Transverse colon (tissue), 4 donors: ENCODE measurements around the gene PIGX. TPM values are rescaled to one million over a fixed set of nuclear protein-coding genes. Genes with fewer than 3 reads are reported as not detected.

Experiments used
- DNase-seq: peaks from one replicate; pipeline ENCODE4 v3.0.0-alpha.2; 2019
- H3K27ac ChIP-seq, 4 donors: fragments of 200-600 bp; sonication (generic); 2 replicates each; pipeline ENCODE4 v1.5.1; 2016 to 2018; ENCODE audit warnings: inconsistent platforms in 4 of 4
- H3K27me3 ChIP-seq: fragments of 200-600 bp; sonication (generic); 2 replicates; pipeline ENCODE4 v1.5.1; 2017; ENCODE audit warnings: inconsistent platforms
- H3K36me3 ChIP-seq, 4 donors: fragments of 200-600 bp; sonication (generic); 2 replicates each; pipeline ENCODE4 v1.5.1; 2017 to 2019; ENCODE audit warnings: inconsistent platforms in 4 of 4
- H3K4me1 ChIP-seq, 4 donors: fragments of 200-600 bp; sonication (generic); 2 replicates each; pipeline ENCODE4 v1.5.1; 2017 to 2020; ENCODE audit warnings: inconsistent platforms in 4 of 4
- H3K4me3 ChIP-seq, 4 donors: fragments of 200-600 bp; sonication (generic); 1 replicate in 1 of 4; 2 replicates in 3 of 4; pipeline versions ENCODE4 v1.5.1 to v1.6.1; 2017 to 2019; ENCODE audit warnings: inconsistent platforms in 4 of 4
- H3K9me3 ChIP-seq, 2 donors: fragments of 200-600 bp; sonication (generic); 2 replicates each; pipeline ENCODE4 v1.5.1; 2017 to 2019; ENCODE audit warnings: inconsistent platforms in 2 of 2
- CTCF ChIP-seq, 5 experiments: fragments of 200-600 bp in 3 of 5; fragments of 450-650 bp in 2 of 5; sonication (generic) in 3 of 5; IDR thresholded peaks; 1 replicate in 2 of 5; 2 replicates in 3 of 5; pipeline ENCODE4 v1.5.1; 2016 to 2017; ENCODE audit warnings: antibody characterized with exemption in 5 of 5, inconsistent platforms in 3 of 5, mild to moderate bottlenecking in 2 of 5, moderate library complexity in 1 of 5
- EP300 ChIP-seq: sonication (generic); formaldehyde crosslinking; IDR thresholded peaks from one replicate; pipeline ENCODE4 v1.6.1; 2017; ENCODE audit warnings: antibody characterized with exemption, low read depth
- POLR2A ChIP-seq: fragments of 450-650 bp; IDR thresholded peaks from one replicate; pipeline ENCODE4 v1.6.1; 2016; ENCODE audit warnings: antibody characterized with exemption, mild to moderate bottlenecking, moderate library complexity
- POLR2AphosphoS5 ChIP-seq, 3 donors: sonication (generic); formaldehyde crosslinking; IDR thresholded peaks; one replicate each; pipeline ENCODE4 v1.6.1; 2016; ENCODE audit warnings: antibody characterized with exemption in 3 of 3
- WGBS, 2 donors: methylation state at CpG; one replicate each; pipeline ENCODE4 v1.1.5; 2018; ENCODE audit warnings: low coverage in 1 of 2; 5-methylcytosine and 5-hydroxymethylcytosine counted together
- in situ Hi-C, 4 donors: fragments of 200-750 bp; cut with MboI; loops; one replicate each; pipeline versions ENCODE4 v1.15.0 to v1.15.1; 2017; ENCODE audit warnings: low sequenced_read_pairs in 3 of 4, low pct_ligation_motif_present in 1 of 4, low pct_unique_long_range_greater_than_20kb in 1 of 4
- intact Hi-C: fragments of 100-400 bp; cut with DNase I; formaldehyde crosslinking; loops from one replicate; pipeline ENCODE4 v1.15.1; 2023; ENCODE audit warnings: low total_unique reads
- total RNA-seq, 4 donors: library from RNA; depleted of rRNA; stranded (reverse); fragments of >200 nt; gene quantifications; one replicate each; pipeline ENCODE4 v1.1.0, GENCODE V29; 2016

Gene PIGX
- total RNA-seq, 4 donors from 2014 or later = 4.0 to 36.3 (median 23.6) TPM

GRCh38 chr3:196695849-196696226 is 16.3 kb upstream of the PIGX start:
- Histone ChIP-seq H3K27me3 (no peaks in the 10 kb centered on the region), H3K4me1 (no peaks in the 10 kb centered on the region), H3K36me3 (no peaks in the 10 kb centered on the region), H3K27ac (no peak overlapping the region), H3K4me3 (no peak overlapping the region), H3K9me3 (no peaks in the 10 kb centered on the region)
- intact Hi-C loops (no loop called here), in situ Hi-C loops (no loop called here)
- no peak for TF ChIP-seq POLR2A
- TF ChIP-seq EP300 = no peak
- no peak for DNase-seq
- WGBS, 2 donors = 88% methylated on average over 5 of the region's 5 CpGs; no CpG with 5 or more reads in 1 of the 2 donors

- DNase-seq = no peak
- in situ Hi-C loops (no loop called here), intact Hi-C loops (no loop called here)
- Histone ChIP-seq H3K27ac (no peak overlapping the region), H3K4me3 (no peak overlapping the region), H3K9me3 (no peaks in the 10 kb centered on the region), H3K4me1 (no peaks in the 10 kb centered on the region), H3K36me3 (no peaks in the 10 kb centered on the region), H3K27me3 (no peaks in the 10 kb centered on the region)
- TF ChIP-seq POLR2A (no peak), CTCF (IDR thresholded peaks at IDR 0.05) (no peak), POLR2AphosphoS5 (IDR thresholded peaks at IDR 0.05) (no peak), EP300 (no peak)
- 73 to 81% methylated on average over 5 of the region's 5 CpGs for WGBS, 2 donors
Observed at GRCh38 chr3:196697270-196697669, 14.9 kb upstream of the PIGX start.

- in situ Hi-C loops = no loop called here
- no peak overlapping the region for H3K27ac ChIP-seq
- intact Hi-C loops = no loop called here
- H3K4me1 ChIP-seq = no peaks in the 10 kb centered on the region
- TF ChIP-seq CTCF (IDR thresholded peaks at IDR 0.05) (no peak), POLR2A (no peak), EP300 (no peak), POLR2AphosphoS5 (IDR thresholded peaks at IDR 0.05) (no peak)
- WGBS, 2 donors = 75 to 91% methylated on average over 1 to 7 of the region's 7 CpGs
- no peaks in the 10 kb centered on the region for H3K9me3 ChIP-seq
- no peak overlapping the region for H3K4me3 ChIP-seq
- no peaks in the 10 kb centered on the region for H3K27me3 ChIP-seq
- no peak for DNase-seq
- H3K36me3 ChIP-seq = no peaks in the 10 kb centered on the region
Observed at GRCh38 chr3:196699749-196700148, 12.4 kb upstream of the PIGX start.

GRCh38 chr3:196700801-196701200 is 11.4 kb upstream of the PIGX start:
- intact Hi-C loops = no loop called here

More at GRCh38 chr3:196700801-196701200, 11.4 kb upstream of the PIGX start:
- in situ Hi-C loops = no loop called here
- H3K9me3 ChIP-seq = no peaks in the 10 kb centered on the region
- no peaks in the 10 kb centered on the region for H3K27me3 ChIP-seq
- WGBS, 2 donors = 83 to 94% methylated on average over 3 to 4 of the region's 4 CpGs
- H3K36me3 ChIP-seq = no peaks in the 10 kb centered on the region
- TF ChIP-seq POLR2AphosphoS5 (IDR thresholded peaks at IDR 0.05) (no peak), POLR2A (no peak), CTCF (IDR thresholded peaks at IDR 0.05) (no peak), EP300 (no peak)
- DNase-seq = no peak
- H3K4me3 ChIP-seq = no peak overlapping the region
- no peaks in the 10 kb centered on the region for H3K4me1 ChIP-seq
- no peak overlapping the region for H3K27ac ChIP-seq
